GM13976 (cell line): ENCODE measurements around the gene USP17L27.
"Not testable (repeated sequence)": the region's sequence is repeated elsewhere in the genome, so short reads cannot be mapped to it uniquely, and the experiment has no call there.

Experiments
- DNase-seq: peaks from one replicate; pipeline ENCODE4 v3.0.0; 2012; ENCODE audit warnings: low spot score
- in situ Hi-C: fragments of 300-500 bp; cut with MboI; formaldehyde crosslinking; loops from one replicate; pipeline ENCODE4 v1.12.0; 2022; ENCODE audit warnings: low sequenced_read_pairs, mixed read lengths, inconsistent platforms; ENCODE audit not compliant: unreplicated experiment
- TF ChIP-seq, protein P1 (sequence below): IDR thresholded peaks from 2 replicates; pipeline ENCODE4 v1.5.1; 2012; ENCODE audit warnings: borderline replicate concordance, mild to moderate bottlenecking; ENCODE audit not compliant: insufficient read depth; ENCODE audit errors: extremely low read depth, missing control alignments, control extremely low read depth

Gene USP17L27, protein sequence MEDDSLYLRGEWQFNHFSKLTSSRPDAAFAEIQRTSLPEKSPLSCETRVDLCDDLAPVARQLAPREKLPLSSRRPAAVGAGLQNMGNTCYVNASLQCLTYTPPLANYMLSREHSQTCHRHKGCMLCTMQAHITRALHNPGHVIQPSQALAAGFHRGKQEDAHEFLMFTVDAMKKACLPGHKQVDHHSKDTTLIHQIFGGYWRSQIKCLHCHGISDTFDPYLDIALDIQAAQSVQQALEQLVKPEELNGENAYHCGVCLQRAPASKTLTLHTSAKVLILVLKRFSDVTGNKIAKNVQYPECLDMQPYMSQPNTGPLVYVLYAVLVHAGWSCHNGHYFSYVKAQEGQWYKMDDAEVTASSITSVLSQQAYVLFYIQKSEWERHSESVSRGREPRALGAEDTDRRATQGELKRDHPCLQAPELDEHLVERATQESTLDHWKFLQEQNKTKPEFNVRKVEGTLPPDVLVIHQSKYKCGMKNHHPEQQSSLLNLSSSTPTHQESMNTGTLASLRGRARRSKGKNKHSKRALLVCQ

DNA sequence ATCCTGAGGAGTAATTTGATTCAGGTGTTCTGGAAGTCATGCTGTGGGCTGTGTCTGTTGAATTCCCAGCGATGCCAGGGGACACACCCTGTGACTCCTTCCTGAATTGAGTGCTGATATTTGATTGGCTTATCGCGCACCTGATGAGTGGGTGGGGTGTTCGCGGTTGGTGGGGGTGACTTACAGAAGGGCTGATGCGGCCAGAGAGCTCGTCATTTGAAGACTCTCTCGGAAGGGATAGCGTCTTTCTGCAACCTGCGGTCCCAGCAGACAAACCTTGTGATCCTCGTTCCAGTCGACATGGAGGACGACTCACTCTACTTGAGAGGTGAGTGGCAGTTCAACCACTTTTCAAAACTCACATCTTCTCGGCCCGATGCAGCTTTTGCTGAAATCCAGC lies at the start of gene USP17L27:
USP17L27 (plus strand) TSS at position 301 of the 400 bp plus-strand sequence; CDS start at position 301, 0 bp downstream.
- DNase-seq, in situ Hi-C loops: not testable (repeated sequence)

DNA sequence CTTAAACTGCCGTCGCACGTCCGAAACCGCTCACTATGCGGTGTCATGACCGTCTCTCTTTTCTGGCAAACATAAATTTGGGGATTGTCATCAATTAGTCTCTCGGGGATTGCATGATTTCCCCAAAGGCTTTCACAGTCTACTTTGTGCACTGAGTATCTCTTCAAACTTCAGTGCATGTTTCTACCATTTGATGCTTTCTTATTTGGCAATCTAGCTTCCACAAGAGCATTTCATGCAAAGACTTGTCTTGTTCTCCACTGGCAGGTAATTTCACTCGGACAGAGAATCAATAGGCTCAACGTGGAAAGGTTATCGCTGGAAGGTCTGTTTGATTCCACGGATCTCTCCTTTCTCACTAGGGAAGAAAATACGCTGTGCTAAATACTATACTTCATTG lies 19.8 kb upstream of the USP17L27 start:
- DNase-seq, in situ Hi-C loops: not testable (repeated sequence)

DNA sequence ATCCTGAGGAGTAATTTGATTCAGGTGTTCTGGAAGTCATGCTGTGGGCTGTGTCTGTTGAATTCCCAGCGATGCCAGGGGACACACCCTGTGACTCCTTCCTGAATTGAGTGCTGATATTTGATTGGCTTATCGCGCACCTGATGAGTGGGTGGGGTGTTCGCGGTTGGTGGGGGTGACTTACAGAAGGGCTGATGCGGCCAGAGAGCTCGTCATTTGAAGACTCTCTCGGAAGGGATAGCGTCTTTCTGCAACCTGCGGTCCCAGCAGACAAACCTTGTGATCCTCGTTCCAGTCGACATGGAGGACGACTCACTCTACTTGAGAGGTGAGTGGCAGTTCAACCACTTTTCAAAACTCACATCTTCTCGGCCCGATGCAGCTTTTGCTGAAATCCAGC lies 19.1 kb upstream of the USP17L27 start, which contains the start of gene USP17L24:
USP17L24 (plus strand) TSS at position 301 of the 400 bp plus-strand sequence; CDS start at position 301, 0 bp downstream.
- in situ Hi-C loops, DNase-seq: not testable (repeated sequence)

DNA sequence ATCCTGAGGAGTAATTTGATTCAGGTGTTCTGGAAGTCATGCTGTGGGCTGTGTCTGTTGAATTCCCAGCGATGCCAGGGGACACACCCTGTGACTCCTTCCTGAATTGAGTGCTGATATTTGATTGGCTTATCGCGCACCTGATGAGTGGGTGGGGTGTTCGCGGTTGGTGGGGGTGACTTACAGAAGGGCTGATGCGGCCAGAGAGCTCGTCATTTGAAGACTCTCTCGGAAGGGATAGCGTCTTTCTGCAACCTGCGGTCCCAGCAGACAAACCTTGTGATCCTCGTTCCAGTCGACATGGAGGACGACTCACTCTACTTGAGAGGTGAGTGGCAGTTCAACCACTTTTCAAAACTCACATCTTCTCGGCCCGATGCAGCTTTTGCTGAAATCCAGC lies 14.3 kb upstream of the USP17L27 start, which contains the start of gene USP17L25:
USP17L25 (plus strand) TSS at position 301 of the 400 bp plus-strand sequence; CDS start at position 301, 0 bp downstream.
- in situ Hi-C loops, DNase-seq: not testable (repeated sequence)

DNA sequence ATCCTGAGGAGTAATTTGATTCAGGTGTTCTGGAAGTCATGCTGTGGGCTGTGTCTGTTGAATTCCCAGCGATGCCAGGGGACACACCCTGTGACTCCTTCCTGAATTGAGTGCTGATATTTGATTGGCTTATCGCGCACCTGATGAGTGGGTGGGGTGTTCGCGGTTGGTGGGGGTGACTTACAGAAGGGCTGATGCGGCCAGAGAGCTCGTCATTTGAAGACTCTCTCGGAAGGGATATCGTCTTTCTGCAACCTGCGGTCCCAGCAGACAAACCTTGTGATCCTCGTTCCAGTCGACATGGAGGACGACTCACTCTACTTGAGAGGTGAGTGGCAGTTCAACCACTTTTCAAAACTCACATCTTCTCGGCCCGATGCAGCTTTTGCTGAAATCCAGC lies 9.6 kb upstream of the USP17L27 start, which contains the start of gene USP17L26:
USP17L26 (plus strand) TSS at position 301 of the 400 bp plus-strand sequence; CDS start at position 301, 0 bp downstream.
- in situ Hi-C loops, DNase-seq: not testable (repeated sequence)

DNA sequence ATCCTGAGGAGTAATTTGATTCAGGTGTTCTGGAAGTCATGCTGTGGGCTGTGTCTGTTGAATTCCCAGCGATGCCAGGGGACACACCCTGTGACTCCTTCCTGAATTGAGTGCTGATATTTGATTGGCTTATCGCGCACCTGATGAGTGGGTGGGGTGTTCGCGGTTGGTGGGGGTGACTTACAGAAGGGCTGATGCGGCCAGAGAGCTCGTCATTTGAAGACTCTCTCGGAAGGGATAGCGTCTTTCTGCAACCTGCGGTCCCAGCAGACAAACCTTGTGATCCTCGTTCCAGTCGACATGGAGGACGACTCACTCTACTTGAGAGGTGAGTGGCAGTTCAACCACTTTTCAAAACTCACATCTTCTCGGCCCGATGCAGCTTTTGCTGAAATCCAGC lies 4.8 kb upstream of the USP17L27 start, which contains the start of gene USP17L5:
USP17L5 (plus strand) TSS at position 301 of the 400 bp plus-strand sequence; CDS start at position 301, 0 bp downstream.
- DNase-seq, in situ Hi-C loops: not testable (repeated sequence)

DNA sequence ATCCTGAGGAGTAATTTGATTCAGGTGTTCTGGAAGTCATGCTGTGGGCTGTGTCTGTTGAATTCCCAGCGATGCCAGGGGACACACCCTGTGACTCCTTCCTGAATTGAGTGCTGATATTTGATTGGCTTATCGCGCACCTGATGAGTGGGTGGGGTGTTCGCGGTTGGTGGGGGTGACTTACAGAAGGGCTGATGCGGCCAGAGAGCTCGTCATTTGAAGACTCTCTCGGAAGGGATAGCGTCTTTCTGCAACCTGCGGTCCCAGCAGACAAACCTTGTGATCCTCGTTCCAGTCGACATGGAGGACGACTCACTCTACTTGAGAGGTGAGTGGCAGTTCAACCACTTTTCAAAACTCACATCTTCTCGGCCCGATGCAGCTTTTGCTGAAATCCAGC lies 4.6 kb downstream of the USP17L27 start, which contains the start of gene USP17L28:
USP17L28 (plus strand) TSS at position 301 of the 400 bp plus-strand sequence; CDS start at position 301, 0 bp downstream.
- DNase-seq, in situ Hi-C loops: not testable (repeated sequence)

DNA sequence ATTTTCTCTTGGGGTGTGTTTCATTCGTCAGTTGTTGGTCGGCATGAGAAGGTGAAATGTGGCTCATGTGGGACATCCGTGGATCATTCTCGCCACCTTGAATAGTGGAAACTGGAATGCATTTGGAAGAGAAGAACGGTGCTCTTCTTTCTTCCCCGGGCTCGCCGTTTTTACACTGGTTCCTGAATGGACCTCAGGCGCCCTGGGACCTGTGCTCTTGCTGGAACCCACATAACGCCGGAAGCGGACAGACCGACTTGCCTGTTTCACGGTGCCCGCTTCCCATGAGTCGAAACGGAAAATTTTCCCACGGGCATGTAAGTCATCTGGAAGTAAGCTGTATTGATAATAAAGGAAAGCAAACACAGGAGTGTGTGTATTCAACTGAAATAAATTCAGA lies 6.9 kb downstream of the USP17L27 start:
- DNase-seq, in situ Hi-C loops: not testable (repeated sequence)

DNA sequence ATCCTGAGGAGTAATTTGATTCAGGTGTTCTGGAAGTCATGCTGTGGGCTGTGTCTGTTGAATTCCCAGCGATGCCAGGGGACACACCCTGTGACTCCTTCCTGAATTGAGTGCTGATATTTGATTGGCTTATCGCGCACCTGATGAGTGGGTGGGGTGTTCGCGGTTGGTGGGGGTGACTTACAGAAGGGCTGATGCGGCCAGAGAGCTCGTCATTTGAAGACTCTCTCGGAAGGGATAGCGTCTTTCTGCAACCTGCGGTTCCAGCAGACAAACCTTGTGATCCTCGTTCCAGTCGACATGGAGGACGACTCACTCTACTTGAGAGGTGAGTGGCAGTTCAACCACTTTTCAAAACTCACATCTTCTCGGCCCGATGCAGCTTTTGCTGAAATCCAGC lies 9.4 kb downstream of the USP17L27 start, which contains the start of gene USP17L29:
USP17L29 (plus strand) TSS at position 301 of the 400 bp plus-strand sequence; CDS start at position 301, 0 bp downstream.
- in situ Hi-C loops: not testable (repeated sequence)

DNA sequence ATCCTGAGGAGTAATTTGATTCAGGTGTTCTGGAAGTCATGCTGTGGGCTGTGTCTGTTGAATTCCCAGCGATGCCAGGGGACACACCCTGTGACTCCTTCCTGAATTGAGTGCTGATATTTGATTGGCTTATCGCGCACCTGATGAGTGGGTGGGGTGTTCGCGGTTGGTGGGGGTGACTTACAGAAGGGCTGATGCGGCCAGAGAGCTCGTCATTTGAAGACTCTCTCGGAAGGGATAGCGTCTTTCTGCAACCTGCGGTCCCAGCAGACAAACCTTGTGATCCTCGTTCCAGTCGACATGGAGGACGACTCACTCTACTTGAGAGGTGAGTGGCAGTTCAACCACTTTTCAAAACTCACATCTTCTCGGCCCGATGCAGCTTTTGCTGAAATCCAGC lies 18.9 kb downstream of the USP17L27 start, which contains the start of gene USP17L30:
USP17L30 (plus strand) TSS at position 301 of the 400 bp plus-strand sequence; CDS start at position 301, 0 bp downstream.
- DNase-seq, in situ Hi-C loops: not testable (repeated sequence)

More for the DNA sequence above, 9.4 kb downstream of the USP17L27 start, which contains the start of gene USP17L29:
- not testable (repeated sequence) for DNase-seq

DNA sequence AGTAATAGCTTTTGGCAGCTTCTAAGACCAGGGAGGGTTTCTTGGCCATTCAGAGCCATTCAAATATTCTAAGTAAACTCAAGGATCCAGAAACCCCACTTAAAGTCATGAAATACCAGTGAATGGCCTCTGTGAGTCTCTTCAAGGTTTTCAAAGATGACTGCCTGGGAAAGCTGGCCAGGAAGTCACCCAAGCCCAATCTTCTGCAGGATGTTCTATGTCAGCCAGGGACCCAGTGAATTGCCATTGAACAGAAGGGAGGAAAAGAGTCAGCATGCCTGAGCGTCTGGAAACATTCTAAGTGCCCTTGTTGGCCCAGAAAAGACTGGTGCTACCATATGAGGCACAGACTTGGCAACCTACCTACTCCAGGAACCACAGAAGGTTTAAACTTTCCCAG lies 35.9 kb downstream of the USP17L27 start:
- DNase-seq, in situ Hi-C loops: not testable (repeated sequence)

DNA sequence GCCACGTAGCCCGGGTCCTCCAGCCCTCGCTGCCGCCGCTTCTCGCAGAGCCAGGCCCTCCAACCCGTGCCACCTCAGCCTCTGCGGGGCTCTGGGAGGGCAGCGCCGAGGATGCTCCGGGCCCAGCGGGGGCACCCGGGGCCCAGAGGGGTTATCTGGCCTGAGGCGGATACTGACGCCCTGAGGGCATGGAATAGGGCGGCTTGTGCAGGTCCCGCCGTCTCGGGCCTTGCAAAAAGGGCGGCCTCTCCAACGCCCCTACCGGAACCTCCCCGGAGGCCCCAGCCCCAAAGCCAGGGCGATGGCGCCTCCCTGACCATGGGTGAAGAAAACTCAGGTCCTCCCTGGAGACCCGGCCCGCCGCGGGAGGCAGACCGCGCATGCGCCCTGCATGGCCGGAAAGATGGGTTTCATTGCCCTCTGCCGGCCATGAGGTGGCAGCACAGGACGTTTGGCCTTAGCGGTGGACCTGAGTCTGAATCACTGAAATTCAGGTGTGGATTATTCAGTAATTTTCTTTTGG lies 37.1 kb downstream of the USP17L27 start:
- in situ Hi-C loops: not testable (repeated sequence)
- DNase-seq: peak; percentile 33

DNA sequence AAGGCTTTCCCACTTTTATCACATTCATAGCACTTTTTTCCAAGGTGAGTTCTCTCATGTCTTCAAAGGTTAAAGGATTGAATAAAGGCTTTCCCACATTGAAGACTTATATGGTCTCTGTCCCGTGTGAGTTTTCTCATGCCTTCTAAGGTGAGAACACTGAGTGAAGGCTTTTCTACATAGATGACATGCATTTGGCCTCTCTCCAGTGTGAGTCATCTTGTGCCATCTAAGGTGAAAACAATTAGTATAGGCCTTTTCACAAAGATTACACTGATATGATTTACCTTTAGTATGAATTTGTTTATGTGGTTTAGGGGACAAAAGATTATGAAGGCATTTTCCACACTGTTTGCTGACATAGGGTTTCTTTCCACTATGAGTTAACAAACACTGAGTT lies 40.2 kb downstream of the USP17L27 start:
- TF ChIP-seq, protein P1, sequence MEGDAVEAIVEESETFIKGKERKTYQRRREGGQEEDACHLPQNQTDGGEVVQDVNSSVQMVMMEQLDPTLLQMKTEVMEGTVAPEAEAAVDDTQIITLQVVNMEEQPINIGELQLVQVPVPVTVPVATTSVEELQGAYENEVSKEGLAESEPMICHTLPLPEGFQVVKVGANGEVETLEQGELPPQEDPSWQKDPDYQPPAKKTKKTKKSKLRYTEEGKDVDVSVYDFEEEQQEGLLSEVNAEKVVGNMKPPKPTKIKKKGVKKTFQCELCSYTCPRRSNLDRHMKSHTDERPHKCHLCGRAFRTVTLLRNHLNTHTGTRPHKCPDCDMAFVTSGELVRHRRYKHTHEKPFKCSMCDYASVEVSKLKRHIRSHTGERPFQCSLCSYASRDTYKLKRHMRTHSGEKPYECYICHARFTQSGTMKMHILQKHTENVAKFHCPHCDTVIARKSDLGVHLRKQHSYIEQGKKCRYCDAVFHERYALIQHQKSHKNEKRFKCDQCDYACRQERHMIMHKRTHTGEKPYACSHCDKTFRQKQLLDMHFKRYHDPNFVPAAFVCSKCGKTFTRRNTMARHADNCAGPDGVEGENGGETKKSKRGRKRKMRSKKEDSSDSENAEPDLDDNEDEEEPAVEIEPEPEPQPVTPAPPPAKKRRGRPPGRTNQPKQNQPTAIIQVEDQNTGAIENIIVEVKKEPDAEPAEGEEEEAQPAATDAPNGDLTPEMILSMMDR: no peak
- in situ Hi-C loops: no loop called here
- no peak for DNase-seq

DNA sequence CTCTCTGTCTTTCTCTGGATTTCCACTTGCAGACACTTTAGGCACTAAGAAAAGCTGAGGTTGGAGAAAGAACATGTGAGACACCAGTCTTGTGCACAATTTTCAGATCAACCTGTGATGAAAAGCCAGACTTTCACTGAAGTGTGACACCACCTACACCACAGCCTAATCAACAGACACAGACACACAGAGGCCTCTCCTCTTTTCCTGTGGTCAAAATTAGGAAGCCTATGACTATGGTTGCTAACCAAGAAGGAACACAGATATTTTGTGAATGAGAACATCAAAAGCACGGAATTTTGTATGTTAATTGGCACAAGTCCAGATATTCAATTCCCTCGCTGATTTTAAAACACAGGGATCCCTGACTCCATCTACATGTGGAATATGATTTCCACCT lies 45.1 kb downstream of the USP17L27 start:
- DNase-seq, in situ Hi-C loops: not testable (repeated sequence)
